ENCODE results near the gene IGSF3.

IGSF3 gene

GRCh38 chr1:116553386-116554115, 114.0 kb downstream of the IGSF3 start:
- DNase-seq: no peak

- no peak for DNase-seq
Measured at GRCh38 chr1:116546354-116546977, 121.1 kb downstream of the IGSF3 start.

- no peak for DNase-seq
Measured at GRCh38 chr1:116545359-116545705, 122.2 kb downstream of the IGSF3 start.

- no peak for DNase-seq
Measured at GRCh38 chr1:116544588-116545358, 122.8 kb downstream of the IGSF3 start.

GRCh38 chr1:116540088-116540487, 127.4 kb downstream of the IGSF3 start:
- no peak for DNase-seq

GRCh38 chr1:116538544-116538943, 129.0 kb downstream of the IGSF3 start:
- DNase-seq: no peak

- DNase-seq: no peak
Measured at GRCh38 chr1:116537898-116538297, 129.6 kb downstream of the IGSF3 start.

- peak; percentile 67 for DNase-seq
Measured at GRCh38 chr1:116537040-116537831, 130.3 kb downstream of the IGSF3 start.

GRCh38 chr1:116534014-116534739, 133.4 kb downstream of the IGSF3 start:
- DNase-seq: no peak

GRCh38 chr1:116533429-116533820, 134.1 kb downstream of the IGSF3 start:
- DNase-seq: no peak

GRCh38 chr1:116532671-116533428, 134.7 kb downstream of the IGSF3 start:
- no peak for DNase-seq

GRCh38 chr1:116531917-116532316, 135.6 kb downstream of the IGSF3 start:
- DNase-seq: no peak

- no peak for DNase-seq
Measured at GRCh38 chr1:116529681-116530080, 137.9 kb downstream of the IGSF3 start.

- DNase-seq: no peak
Measured at GRCh38 chr1:116529199-116529631, 138.3 kb downstream of the IGSF3 start.

- DNase-seq: no peak
Measured at GRCh38 chr1:116528329-116529083, 139.0 kb downstream of the IGSF3 start.

- DNase-seq: no peak
Measured at GRCh38 chr1:116525440-116525839, 142.1 kb downstream of the IGSF3 start.
